RWPE1 (cell line): Measurements from ENCODE around the gene SPRR4.

Experiments
- CTCF ChIA-PET: fragments of 350-600 bp; sonication (Branson Sonifier 250); formaldehyde crosslinking; extraction: SDS; loops from one replicate; lab custom pipeline; 2021; lab: Yijun Ruan, JAX
- POLR2A ChIA-PET: fragments of 400-600 bp; formaldehyde crosslinking; extraction: SDS; loops from one replicate; lab custom pipeline; 2020; ENCODE audit warnings: antibody characterized with exemption; ENCODE audit not compliant: low non-redundant PET; lab: Yijun Ruan, JAX
- DNase-seq: peaks from one replicate; pipeline ENCODE4 v3.0.0; 2012; ENCODE audit warnings: low spot score
- H3K27ac ChIP-seq: fragments of 450-650 bp; 2 replicates; pipeline ENCODE4 v1.5.1; 2017
- CTCF ChIP-seq: fragments of 450-650 bp; conservative IDR thresholded peaks from 2 replicates; pipeline ENCODE4 v1.5.1; 2017; ENCODE audit warnings: low read depth, mild to moderate bottlenecking

SPRR4 gene

GRCh38 chr1:152982076-152982475 lies 11.6 kb downstream of the SPRR4 start:
- CTCF ChIA-PET = interaction anchor here (0.6 to 1.4 kb wide), 2 partner anchors 13 to 64 kb away, joined by 3 to 4 read pairs; no protein-coding TSS in a partner anchor
- POLR2A ChIA-PET = no interaction called here
- no peak overlapping the region for H3K27ac ChIP-seq
- no peak for TF ChIP-seq CTCF
- no peak for DNase-seq

- POLR2A ChIA-PET = no interaction called here
- DNase-seq = no peak
- no peak for TF ChIP-seq CTCF
- CTCF ChIA-PET = interaction anchor here (1.4 kb wide), 1 partner anchor 13 kb away, joined by 3 read pairs; the partner anchor contains the start of gene SPRR4
- no peak overlapping the region for H3K27ac ChIP-seq
Measured at GRCh38 chr1:152983234-152983633, 12.8 kb downstream of the SPRR4 start.

GRCh38 chr1:152983743-152984142 lies 13.3 kb downstream of the SPRR4 start, which contains the start of gene SPRR1A:
TSS of gene SPRR1A (plus strand) at chr1:152984081. CDS start at chr1:152985231, 1,150 bp downstream.
- DNase-seq = peak; percentile 60
- POLR2A ChIA-PET = no interaction called here
- no peak for TF ChIP-seq CTCF
- H3K27ac ChIP-seq = no peak within 1 kb of the TSS
- CTCF ChIA-PET = interaction anchor here (0.6 to 1.4 kb wide), 2 partner anchors 12 to 13 kb away, joined by 3 read pairs; partner anchors contain the start of gene SPRR4

GRCh38 chr1:152986578-152986977 lies 16.1 kb downstream of the SPRR4 start:
- DNase-seq = no peak
- no peak for TF ChIP-seq CTCF
- CTCF ChIA-PET = no interaction called here
- POLR2A ChIA-PET = no interaction called here
- no peak overlapping the region for H3K27ac ChIP-seq

GRCh38 chr1:152993186-152993585 lies 22.7 kb downstream of the SPRR4 start:
- no peak for DNase-seq
- POLR2A ChIA-PET = no interaction called here
- CTCF ChIA-PET = no interaction called here
- H3K27ac ChIP-seq = no peak overlapping the region
- no peak for TF ChIP-seq CTCF

GRCh38 chr1:152995842-152996241 lies 25.4 kb downstream of the SPRR4 start:
- no peak for TF ChIP-seq CTCF
- no peak overlapping the region for H3K27ac ChIP-seq
- ChIA-PET CTCF (interaction anchor here (0.6 kb wide), 1 partner anchor 12 kb away, joined by 3 read pairs; the partner anchor contains the start of gene SPRR1A), POLR2A (no interaction called here)
- DNase-seq = no peak
